ENCODE measurements around the gene IL21R.

The IL21R gene

DNA sequence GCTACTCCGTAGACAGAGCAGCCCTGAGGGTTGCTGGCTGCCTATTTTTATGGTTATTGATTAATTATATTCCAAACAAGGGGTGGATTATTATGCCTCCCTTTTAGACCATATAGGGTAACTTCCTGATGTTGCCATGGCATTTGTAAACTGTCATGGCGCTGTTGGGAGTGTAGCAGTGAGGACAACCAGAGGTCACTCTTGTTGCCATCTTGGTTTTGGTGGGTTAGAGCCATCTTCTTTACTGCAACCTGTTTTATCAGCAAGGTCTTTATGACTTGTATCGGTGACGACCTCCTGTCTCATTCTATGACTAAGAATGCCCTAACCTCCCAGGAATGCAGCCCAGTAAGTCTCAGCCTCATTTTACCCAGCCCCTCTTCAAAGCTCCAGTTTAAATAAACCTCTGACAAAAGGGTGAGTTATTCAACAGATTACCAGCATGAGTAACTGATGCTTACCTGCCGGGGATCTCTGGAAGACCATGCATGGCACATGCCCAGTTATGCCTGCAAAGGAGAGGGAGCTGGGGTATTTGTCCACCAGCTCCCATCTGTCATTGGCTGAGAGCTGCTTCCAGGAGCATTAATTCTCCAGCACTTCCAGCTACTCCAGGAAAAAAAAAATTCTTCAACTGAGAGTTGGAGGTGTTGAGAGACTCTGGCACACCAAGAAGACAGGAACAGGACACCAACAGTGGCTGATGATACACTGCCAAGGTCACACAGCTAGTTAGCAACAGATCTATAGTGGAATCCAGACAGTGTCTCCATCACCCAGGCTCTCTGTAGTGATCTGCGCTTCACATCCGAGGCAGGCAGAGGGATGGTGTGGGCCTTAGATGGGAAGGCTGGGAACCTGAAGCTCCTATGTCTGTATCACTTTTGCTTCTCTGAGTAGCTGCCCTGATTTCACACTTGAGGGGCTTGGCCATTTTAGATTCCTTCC lies 36.6 kb upstream of the IL21R start:
- TF ChIP-seq, protein P1, sequence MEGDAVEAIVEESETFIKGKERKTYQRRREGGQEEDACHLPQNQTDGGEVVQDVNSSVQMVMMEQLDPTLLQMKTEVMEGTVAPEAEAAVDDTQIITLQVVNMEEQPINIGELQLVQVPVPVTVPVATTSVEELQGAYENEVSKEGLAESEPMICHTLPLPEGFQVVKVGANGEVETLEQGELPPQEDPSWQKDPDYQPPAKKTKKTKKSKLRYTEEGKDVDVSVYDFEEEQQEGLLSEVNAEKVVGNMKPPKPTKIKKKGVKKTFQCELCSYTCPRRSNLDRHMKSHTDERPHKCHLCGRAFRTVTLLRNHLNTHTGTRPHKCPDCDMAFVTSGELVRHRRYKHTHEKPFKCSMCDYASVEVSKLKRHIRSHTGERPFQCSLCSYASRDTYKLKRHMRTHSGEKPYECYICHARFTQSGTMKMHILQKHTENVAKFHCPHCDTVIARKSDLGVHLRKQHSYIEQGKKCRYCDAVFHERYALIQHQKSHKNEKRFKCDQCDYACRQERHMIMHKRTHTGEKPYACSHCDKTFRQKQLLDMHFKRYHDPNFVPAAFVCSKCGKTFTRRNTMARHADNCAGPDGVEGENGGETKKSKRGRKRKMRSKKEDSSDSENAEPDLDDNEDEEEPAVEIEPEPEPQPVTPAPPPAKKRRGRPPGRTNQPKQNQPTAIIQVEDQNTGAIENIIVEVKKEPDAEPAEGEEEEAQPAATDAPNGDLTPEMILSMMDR (IDR thresholded peaks at IDR 0.05; ENCODE audit: low read depth, low read length, missing control alignments): no peak
- peak; percentile 59 for DNase-seq
- Histone ChIP-seq H3K4me3 (ENCODE audit: low read depth, low read length) (no peak overlapping the region), H3K27ac (peak overlapping the region; percentile 3), H3K27me3 (replicated peaks) (no peaks in the 10 kb centered on the region), H3K36me3 (replicated peaks) (peaks cover 34% of the 10 kb centered on the region)
- in situ Hi-C loops (cut with HindIII; ENCODE audit: low pct_ligation_motif_present, low sequenced_read_pairs): no loop called here

DNA sequence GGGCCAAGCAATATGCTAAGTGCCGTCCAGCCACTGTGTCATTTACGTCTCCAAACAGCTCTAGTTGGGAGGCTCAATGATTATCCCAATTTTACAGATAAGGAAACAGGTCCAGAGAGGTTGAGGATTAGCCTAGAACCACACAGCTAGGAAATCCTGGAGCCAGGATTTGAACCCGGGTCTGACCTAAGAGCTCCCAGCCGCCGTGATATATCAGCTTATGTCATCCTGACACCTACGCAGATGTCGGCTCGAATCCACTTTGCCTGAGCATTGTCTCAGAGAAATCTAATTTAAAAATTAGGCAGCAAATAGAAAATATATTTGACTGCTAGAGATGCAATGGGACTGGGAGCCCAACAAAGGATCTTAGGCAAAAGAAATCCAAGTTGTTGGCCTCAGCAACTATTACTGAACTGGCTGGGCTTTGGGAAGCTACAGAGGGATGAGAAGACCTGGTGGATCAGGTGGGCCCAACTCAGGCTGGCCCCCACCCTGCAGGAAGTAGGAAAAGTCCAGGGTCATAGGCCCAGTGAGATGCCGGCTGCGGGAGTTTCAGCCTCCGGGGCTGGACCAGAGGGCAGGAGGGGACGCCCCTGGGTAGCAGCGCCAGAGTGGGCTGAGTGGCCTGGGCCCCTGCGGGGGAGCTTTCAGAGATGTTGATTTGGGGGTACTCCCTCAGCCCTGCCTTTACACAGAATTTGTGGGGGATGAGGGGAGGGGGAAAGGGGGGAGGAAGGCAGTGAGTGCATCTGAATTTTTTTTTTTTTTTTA lies 35.1 kb upstream of the IL21R start:
- no peaks in the 10 kb centered on the region for H3K27me3 ChIP-seq (replicated peaks)
- TF ChIP-seq, protein P1 (IDR thresholded peaks at IDR 0.05; ENCODE audit: low read depth, low read length, missing control alignments): no peak
- in situ Hi-C loops (cut with HindIII; ENCODE audit: low pct_ligation_motif_present, low sequenced_read_pairs): no loop called here
- H3K36me3 ChIP-seq (replicated peaks): peaks cover 24% of the 10 kb centered on the region
- peak overlapping the region; percentile 45 for H3K27ac ChIP-seq
- no peak overlapping the region for H3K4me3 ChIP-seq (ENCODE audit: low read depth, low read length)
- no peak for DNase-seq

DNA sequence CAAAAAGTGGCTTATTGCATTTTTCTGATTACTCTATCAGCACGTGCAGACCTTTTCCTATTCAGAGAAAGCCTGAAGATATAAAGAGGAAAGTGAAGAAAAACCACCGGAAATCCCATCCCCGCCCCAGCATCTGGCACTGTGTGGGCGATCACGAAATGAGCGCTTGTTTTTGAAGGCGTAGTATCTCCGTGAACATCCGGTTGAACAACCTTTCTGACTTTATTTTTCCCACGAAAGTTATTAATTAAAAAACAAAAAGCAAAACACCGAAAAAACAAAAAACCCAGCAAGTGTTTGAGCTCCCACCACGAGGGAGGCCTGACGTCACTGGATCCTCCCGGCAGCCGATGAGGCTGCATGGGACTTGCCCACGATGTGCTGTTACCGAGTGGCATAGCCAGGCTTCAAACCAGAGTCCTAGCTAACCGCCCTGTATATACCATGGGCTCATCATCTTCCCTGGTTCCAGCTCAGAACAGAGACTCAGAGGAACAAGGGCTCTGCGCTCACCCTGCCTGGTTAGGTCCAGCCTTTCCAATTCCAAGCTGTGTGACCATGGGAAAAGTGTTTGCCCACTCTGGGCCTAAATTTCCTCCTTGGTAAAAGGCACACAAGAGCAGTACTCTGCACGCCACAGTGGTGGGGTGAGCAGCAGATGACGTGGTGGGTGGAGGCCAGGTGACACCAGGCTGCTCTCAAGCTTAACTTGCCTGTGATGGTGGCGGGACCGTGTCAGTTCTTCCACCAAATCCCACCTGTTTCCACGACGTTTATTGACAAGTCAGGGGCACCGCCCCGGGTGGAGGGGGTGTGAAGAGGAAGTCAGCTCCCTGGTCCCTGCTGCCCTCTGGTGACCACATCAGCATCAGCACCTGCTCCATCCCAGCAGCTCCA lies 34.3 kb upstream of the IL21R start:
- peaks cover 15% of the 10 kb centered on the region for H3K36me3 ChIP-seq (replicated peaks)
- TF ChIP-seq, protein P1 (IDR thresholded peaks at IDR 0.05; ENCODE audit: low read depth, low read length, missing control alignments): peak; percentile 87
- peak; percentile 73 for DNase-seq
- H3K27ac ChIP-seq: peak overlapping the region; percentile 73
- in situ Hi-C loops (cut with HindIII; ENCODE audit: low pct_ligation_motif_present, low sequenced_read_pairs): no loop called here
- H3K4me3 ChIP-seq (ENCODE audit: low read depth, low read length): peak overlapping the region; percentile 22
- H3K27me3 ChIP-seq (replicated peaks): no peaks in the 10 kb centered on the region

DNA sequence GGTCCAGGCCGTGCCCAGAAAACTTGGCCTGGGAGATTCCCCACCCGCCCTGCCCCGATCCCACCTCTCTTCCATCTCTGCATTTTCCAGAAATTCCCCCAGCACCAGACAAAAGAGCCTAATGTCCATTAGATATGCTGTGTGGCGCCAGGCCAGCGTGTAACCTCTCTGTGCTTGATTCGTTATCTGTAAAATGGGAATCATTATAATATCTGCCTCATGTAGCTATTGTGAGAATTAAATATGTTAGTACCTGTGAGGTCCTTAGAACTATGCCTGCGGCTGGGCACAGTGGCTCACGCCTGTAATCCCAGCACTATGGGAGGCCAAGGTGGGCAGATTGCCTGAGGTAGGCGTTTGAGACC lies 33.6 kb upstream of the IL21R start:
- Histone ChIP-seq H3K27me3 (replicated peaks) (no peaks in the 10 kb centered on the region), H3K36me3 (replicated peaks) (peaks cover 9% of the 10 kb centered on the region), H3K27ac (no peak overlapping the region), H3K4me3 (ENCODE audit: low read depth, low read length) (no peak overlapping the region)
- no peak for DNase-seq
- in situ Hi-C loops (cut with HindIII; ENCODE audit: low pct_ligation_motif_present, low sequenced_read_pairs): no loop called here
- TF ChIP-seq, protein P1 (IDR thresholded peaks at IDR 0.05; ENCODE audit: low read depth, low read length, missing control alignments): no peak

DNA sequence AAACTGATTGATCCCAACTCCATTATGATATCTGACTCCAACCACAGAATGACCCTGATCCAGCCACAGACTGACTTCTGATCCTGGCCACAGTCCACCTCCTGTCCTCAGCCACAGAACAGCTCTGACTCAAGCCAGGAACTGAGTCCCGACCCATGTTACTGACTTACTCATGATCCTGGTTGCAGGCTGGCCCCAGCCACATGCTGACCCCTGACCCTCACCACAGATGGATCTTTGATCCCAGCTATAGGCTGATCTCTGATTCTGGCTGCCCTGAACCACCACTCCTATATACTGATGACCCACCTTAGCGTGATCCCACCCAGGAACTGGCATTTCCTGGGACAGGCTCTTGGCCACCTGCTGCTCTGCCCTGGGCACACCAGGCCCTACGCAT lies 32.2 kb upstream of the IL21R start:
- TF ChIP-seq, protein P1 (IDR thresholded peaks at IDR 0.05; ENCODE audit: low read depth, low read length, missing control alignments): no peak
- in situ Hi-C loops (cut with HindIII; ENCODE audit: low pct_ligation_motif_present, low sequenced_read_pairs): no loop called here
- Histone ChIP-seq H3K27ac (no peak overlapping the region), H3K27me3 (replicated peaks) (no peaks in the 10 kb centered on the region), H3K4me3 (ENCODE audit: low read depth, low read length) (no peak overlapping the region), H3K36me3 (replicated peaks) (no peaks in the 10 kb centered on the region)
- peak; percentile 43 for DNase-seq
